ENCODE data around the gene LRPAP1. TPM values are rescaled to one million over a fixed set of nuclear protein-coding genes. Genes with fewer than 3 reads are reported as not detected.

Gene LRPAP1
- total RNA-seq, 1 experiment from 2014 or later = 109 TPM

- Histone ChIP-seq H3K4me2 (ENCODE audit: low read length) (no peak overlapping the region), H2AFZ (ENCODE audit: low read depth, low read length, poor library complexity, severe bottlenecking) (no peak overlapping the region), H3K79me2 (ENCODE audit: insufficient read depth, low read length) (peaks cover 31% of the 10 kb centered on the region), H3K36me3 (ENCODE audit: control insufficient read depth in 1 of 2, insufficient read depth in 2 of 2, low read length in 2 of 2) (peaks cover 5 to 11% of the 10 kb centered on the region in 2 experiments; a peak in 3 of 4 replicates), H3K27me3 (ENCODE audit: insufficient read depth, low read length) (no peaks in the 10 kb centered on the region), H4K20me1 (ENCODE audit: insufficient read depth) (no peaks in the 10 kb centered on the region), H3K9me3 (ENCODE audit: control insufficient read depth in 1 of 2, insufficient read depth in 1 of 2, low read depth in 1 of 2, low read length in 2 of 2) (no peaks in the 10 kb centered on the region), H3K9ac (ENCODE audit: low read length) (no peak overlapping the region), H3K4me1 (ENCODE audit: control insufficient read depth in 1 of 2, insufficient read depth in 2 of 2, low read length in 2 of 2) (no peaks in the 10 kb centered on the region), H3K4me3 (replicated peaks in 1 of 2; ENCODE audit: low read depth in 1 of 2, low read length in 2 of 2) (no peak overlapping the region), H3K9me2 (ENCODE audit: insufficient read depth) (no peaks in the 10 kb centered on the region), H3K27ac (ENCODE audit: low read depth, low read length) (no peak overlapping the region)
- ChIA-PET RAD21 (ENCODE audit: low non-redundant PET in 1 of 2, low total read pairs in 2 of 2, uncharacterized antibody in 2 of 2, unreplicated experiment in 2 of 2) (no interaction called here), POLR2A (no interaction called here), CTCF (no interaction called here)
- ATAC-seq (no peak), DNase-seq (ENCODE audit: low read depth, low spot score) (no peak)
- intact Hi-C loops (cut with micrococcal nuclease) = no loop called here
- TF ChIP-seq, protein P1, sequence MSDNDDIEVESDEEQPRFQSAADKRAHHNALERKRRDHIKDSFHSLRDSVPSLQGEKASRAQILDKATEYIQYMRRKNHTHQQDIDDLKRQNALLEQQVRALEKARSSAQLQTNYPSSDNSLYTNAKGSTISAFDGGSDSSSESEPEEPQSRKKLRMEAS (IDR thresholded peaks at IDR 0.05) = no peak
- TF ChIP-seq JUND (IDR thresholded peaks at IDR 0.05) = no peak
- TF ChIP-seq EZH2 (IDR thresholded peaks at IDR 0.05) = no peak
- TF ChIP-seq CBX3 (IDR thresholded peaks at IDR 0.05; ENCODE audit: low read depth) = no peak
- no TSS peak for BruUV-seq (replicated peaks)
Measured at GRCh38 chr4:3502941-3503936, 29.0 kb downstream of the LRPAP1 start.

GRCh38 chr4:3501825-3502425, 30.3 kb downstream of the LRPAP1 start:
- Histone ChIP-seq H3K9me2 (ENCODE audit: insufficient read depth) (no peaks in the 10 kb centered on the region), H3K4me1 (ENCODE audit: control insufficient read depth in 1 of 2, insufficient read depth in 2 of 2, low read length in 2 of 2) (no peaks in the 10 kb centered on the region), H3K27me3 (ENCODE audit: insufficient read depth, low read length) (no peaks in the 10 kb centered on the region), H3K9ac (ENCODE audit: low read length) (no peak overlapping the region), H3K36me3 (ENCODE audit: control insufficient read depth in 1 of 2, insufficient read depth in 2 of 2, low read length in 2 of 2) (peaks cover 2 to 3% of the 10 kb centered on the region in 2 experiments; a peak in 3 of 4 replicates), H3K4me2 (ENCODE audit: low read length) (no peak overlapping the region), H2AFZ (ENCODE audit: low read depth, low read length, poor library complexity, severe bottlenecking) (no peak overlapping the region), H3K27ac (ENCODE audit: low read depth, low read length) (no peak overlapping the region), H3K9me3 (ENCODE audit: control insufficient read depth in 1 of 2, insufficient read depth in 1 of 2, low read depth in 1 of 2, low read length in 2 of 2) (no peaks in the 10 kb centered on the region), H3K79me2 (ENCODE audit: insufficient read depth, low read length) (peaks cover 28% of the 10 kb centered on the region), H4K20me1 (ENCODE audit: insufficient read depth) (no peaks in the 10 kb centered on the region), H3K4me3 (replicated peaks in 1 of 2; ENCODE audit: low read depth in 1 of 2, low read length in 2 of 2) (no peak overlapping the region)
- ChIA-PET CTCF (no interaction called here), RAD21 (ENCODE audit: low non-redundant PET in 1 of 2, low total read pairs in 2 of 2, uncharacterized antibody in 2 of 2, unreplicated experiment in 2 of 2) (no interaction called here), POLR2A (no interaction called here)
- DNase-seq (ENCODE audit: low read depth, low spot score) (no peak), ATAC-seq (no peak)
- intact Hi-C loops (cut with micrococcal nuclease) = no loop called here
- no TSS peak for BruUV-seq (replicated peaks)
- no peak for TF ChIP-seq RAD21 (IDR thresholded peaks at IDR 0.05; ENCODE audit: low read depth)
- TF ChIP-seq POLR2AphosphoS5 (IDR thresholded peaks at IDR 0.05; ENCODE audit: low read depth, low read length) = no peak
- TF ChIP-seq ELF1 (IDR thresholded peaks at IDR 0.05; ENCODE audit: borderline replicate concordance, low read depth) = no peak
- no peak for TF ChIP-seq EGR1 (IDR thresholded peaks at IDR 0.05; ENCODE audit: low read depth)
- no peak for TF ChIP-seq JUND (IDR thresholded peaks at IDR 0.05)
- TF ChIP-seq SIN3A (IDR thresholded peaks at IDR 0.05; ENCODE audit: low read depth) = no peak
- no peak for TF ChIP-seq ZNF274 (IDR thresholded peaks at IDR 0.05; ENCODE audit: low read depth, low read length)
- no peak for TF ChIP-seq EZH2phosphoT487 (IDR thresholded peaks at IDR 0.05; ENCODE audit: borderline replicate concordance)
- TF ChIP-seq, protein P2, sequence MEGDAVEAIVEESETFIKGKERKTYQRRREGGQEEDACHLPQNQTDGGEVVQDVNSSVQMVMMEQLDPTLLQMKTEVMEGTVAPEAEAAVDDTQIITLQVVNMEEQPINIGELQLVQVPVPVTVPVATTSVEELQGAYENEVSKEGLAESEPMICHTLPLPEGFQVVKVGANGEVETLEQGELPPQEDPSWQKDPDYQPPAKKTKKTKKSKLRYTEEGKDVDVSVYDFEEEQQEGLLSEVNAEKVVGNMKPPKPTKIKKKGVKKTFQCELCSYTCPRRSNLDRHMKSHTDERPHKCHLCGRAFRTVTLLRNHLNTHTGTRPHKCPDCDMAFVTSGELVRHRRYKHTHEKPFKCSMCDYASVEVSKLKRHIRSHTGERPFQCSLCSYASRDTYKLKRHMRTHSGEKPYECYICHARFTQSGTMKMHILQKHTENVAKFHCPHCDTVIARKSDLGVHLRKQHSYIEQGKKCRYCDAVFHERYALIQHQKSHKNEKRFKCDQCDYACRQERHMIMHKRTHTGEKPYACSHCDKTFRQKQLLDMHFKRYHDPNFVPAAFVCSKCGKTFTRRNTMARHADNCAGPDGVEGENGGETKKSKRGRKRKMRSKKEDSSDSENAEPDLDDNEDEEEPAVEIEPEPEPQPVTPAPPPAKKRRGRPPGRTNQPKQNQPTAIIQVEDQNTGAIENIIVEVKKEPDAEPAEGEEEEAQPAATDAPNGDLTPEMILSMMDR (IDR thresholded peaks at IDR 0.05 in 2 of 3, conservative IDR thresholded peaks at IDR 0.05 in 1 of 3; ENCODE audit: borderline replicate concordance in 1 of 3, insufficient read depth in 1 of 3, low read depth in 2 of 3, low read length in 2 of 3) = no peak
- TF ChIP-seq, protein P3, sequence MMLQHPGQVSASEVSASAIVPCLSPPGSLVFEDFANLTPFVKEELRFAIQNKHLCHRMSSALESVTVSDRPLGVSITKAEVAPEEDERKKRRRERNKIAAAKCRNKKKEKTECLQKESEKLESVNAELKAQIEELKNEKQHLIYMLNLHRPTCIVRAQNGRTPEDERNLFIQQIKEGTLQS (IDR thresholded peaks at IDR 0.05) = no peak
- no peak for TF ChIP-seq TCF7L2 (IDR thresholded peaks at IDR 0.05; ENCODE audit: borderline replicate concordance, extremely low read depth, insufficient read depth, insufficient read length)
- no peak for TF ChIP-seq POLR2A (IDR thresholded peaks at IDR 0.05; ENCODE audit: borderline replicate concordance, extremely low read depth, insufficient read depth, insufficient read length)
- TF ChIP-seq CBX3 (IDR thresholded peaks at IDR 0.05; ENCODE audit: low read depth) = no peak

Data from HCT116 (cell line).